HuH-7 (cell line): ENCODE data around the gene ANO8.

Experiments used
- DNase-seq: peaks from one replicate; pipeline ENCODE4 v3.0.0; 2011; ENCODE audit warnings: low spot score

ANO8 gene

DNA sequence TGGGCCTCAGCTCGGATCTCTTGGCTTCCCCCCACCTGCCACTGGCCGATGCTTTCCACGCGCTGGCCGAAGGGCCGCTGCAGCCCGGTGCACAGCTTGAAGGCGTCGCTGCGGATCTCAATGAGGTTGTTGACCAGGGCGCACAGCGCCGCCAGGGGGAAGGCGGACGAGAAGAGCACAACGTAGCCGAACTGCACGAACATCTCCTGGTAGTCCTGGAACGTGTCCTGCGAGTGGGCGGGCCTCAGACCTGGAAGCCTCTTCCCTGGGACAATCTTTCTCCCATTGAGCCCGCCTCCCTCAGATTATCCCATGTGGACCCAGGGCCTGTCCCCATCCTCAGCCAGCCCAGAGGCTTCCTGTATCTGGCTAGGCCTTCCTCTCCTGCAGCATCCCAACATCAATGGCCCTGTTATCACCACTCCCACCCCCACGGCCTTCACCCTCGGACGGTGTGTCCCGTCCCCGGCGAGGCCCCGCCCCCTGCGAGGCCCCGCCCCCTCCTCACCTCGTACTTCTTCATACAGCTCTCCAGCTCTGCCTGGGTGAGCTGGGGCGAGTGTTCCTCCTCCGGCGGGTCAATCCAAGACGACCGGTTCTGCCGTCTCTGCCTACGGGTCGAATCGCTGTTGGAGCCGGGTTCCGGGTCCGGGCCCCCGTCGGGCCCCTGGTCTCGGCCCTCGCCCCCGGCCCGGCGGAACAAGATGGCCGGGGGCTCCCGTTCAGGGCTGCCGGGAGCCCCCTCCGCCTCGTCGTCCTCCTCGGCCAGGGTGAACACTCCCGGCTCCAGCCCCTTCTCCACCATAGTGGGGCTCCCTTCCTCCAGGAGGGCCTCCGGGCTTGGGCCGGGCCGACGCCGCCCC is 6.8 kb downstream of the ANO8 start:
- no peak for DNase-seq

GRCh38 chr19:17327068-17327653 is 7.5 kb downstream of the ANO8 start:
- DNase-seq, result no peak

DNA sequence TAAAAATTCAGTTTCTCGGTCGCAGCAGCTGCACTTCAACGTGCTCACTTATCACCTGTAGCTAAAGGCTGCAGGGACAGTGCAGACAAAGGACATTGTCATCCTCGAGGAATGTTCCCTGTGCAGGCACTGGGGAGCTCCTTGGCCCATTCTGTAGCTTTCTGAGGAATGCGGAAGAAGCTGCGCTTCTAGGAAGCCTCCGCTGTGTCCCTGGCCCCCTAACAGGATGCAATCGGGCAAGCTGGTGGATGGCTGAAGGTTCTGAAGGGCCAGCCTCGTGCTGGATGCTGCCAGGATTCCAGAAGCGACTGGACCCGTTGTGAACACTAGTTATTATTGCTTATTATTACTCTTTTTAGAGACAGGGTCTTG is 8.1 kb downstream of the ANO8 start:
- DNase-seq, result no peak

GRCh38 chr19:17325881-17326594 is 8.6 kb downstream of the ANO8 start:
- DNase-seq, result no peak

- DNase-seq, result no peak
Observed at GRCh38 chr19:17325133-17325532, 9.5 kb downstream of the ANO8 start.

DNA sequence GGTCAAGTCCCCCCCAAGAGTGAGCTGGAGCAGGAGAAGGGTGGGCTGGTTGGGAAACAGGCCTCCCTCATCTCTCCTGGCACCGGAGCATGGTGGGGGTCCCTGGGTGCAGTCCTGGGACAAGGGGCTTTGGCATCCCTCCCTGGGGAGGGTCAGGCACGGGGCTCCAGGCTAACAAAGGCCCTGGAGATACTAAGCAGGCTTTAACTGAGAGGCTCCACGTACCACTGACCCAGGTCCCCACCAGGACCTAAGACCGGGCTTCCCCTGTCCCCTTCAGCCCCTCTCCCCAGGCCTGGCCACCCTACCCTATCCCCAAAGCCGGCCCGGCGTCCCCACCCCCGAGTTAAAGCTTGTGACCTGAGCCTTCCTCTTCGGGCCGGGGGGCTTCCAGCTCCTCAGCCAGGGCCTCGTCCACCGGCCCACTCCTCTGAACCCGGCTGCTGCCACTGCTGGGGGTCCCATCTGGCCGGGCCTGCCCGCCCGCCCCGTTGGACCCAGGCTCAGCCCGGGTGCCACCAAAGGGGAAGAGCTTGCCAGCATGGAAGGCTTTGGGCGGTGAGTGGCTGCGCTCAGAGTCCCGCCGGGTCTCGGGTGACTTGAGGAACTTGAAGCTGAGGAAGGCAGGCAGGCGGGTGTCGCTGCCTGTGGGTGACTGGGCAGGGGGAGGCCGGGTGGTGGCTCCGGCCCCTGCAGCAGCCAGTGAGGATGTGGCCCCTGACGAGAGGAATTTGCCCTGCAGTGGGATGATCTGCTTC is 10.1 kb downstream of the ANO8 start:
- no peak for DNase-seq

DNA sequence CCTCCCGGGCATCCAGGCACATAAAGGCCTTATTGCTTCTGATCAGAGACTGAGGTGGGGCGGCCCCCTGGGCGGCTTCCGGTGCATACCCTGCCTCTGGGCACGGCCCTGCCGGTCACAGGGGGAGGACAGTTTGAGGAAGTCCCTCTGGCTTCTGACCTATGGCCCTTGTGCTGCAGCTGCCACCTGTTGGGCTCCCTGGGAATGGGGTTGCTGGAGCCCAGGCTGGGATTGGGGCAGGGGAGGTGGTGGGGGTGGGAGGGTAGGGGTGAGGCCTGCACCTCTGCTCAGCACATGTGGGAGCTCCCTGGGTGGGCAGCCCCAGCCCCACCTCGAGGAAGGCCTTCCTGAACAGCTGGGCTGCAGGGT is 10.7 kb downstream of the ANO8 start:
- DNase-seq, result no peak

DNA sequence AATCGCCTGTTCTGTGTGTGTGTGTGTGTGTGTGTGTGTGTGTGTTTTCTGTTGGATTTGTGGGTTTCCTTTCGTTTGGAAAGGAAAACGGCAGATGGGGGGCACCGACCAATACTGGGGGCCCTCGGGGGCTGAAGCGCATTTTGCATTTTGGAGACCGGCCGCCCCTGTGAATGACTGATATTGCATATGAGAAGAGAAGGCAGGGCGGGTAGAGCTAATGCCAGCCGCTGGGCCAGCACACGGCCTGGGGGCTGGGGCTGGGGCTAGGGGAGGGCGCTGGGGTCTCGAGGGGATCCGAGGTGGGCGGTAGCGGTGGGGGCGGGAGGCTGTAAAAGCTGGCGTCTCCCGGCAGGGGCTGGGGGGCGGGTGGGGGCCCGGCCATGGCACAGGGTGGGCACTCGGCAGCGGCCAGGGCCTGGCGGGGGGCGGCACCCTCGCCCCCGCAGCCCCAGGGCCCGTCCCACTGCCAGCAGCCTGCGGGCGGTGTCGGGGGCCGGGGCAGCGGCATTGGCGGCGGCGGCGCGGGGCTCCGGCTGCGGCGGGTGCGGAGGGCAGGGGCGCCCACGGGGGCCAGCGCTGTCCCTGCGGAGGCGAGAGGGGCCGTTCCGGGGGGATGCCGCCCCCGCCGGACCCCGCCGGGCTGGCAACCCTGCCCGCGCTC is 11.2 kb downstream of the ANO8 start:
- no peak for DNase-seq

- DNase-seq, result no peak
Observed at GRCh38 chr19:17322854-17323253, 11.8 kb downstream of the ANO8 start.

GRCh38 chr19:17321655-17322489 is 12.8 kb downstream of the ANO8 start:
- DNase-seq, result no peak

DNA sequence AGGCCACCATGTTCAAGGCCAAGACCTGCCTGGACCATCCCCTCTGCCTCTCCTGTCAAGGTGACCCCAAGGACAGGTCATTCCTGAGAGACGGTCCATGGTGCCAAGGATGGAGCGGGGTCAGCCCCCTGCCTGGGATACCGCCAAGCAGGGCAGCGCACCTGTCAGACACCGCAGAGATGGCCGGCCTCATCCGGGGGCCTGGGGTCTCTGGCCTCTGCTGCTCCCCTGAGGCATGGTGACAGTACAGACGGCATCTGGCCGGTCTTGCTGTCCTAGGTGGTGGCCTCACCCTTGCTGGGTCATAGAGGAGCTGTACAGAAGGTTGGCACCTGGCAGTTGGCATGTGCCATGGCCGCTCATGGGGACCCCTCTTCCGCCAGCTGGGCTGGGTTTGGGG is 14.2 kb downstream of the ANO8 start:
- DNase-seq, result no peak

DNA sequence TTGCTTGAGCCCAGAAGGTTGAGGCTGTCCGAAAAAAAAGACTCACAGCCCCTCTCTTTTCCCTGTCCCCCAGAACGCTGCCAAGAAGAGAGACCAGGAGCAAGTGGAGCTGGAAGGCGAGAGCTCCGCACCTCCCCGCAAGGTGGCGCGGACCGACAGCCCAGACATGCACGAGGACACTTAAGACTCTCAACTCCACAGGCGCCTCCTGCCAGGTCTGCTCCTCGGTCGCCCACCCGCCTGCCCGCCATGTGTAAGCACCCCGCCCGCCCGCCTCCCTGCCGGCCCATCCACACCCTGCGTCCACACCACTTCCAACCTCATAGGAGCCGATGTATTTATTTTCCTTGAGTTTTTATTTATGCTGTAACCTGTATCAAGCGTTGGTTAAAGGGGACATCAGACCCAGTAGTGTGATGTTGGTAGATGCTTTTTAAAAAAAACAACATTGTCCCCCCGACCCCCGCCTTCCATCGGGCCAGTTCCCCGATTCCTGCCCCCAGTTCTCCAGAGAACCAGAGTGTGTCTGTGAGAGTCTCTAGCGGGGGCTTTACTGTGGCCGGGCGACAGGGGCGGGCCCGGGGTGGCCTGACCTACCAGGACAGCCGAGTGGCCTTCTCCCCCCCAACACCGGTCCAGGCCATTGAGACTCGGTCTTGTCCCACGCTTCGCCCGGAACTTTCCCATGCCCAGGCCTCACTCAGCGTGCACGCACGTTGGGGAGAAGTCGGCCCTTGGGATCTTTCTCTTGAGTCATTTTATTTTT is 15.0 kb downstream of the ANO8 start:
- DNase-seq, result no peak

- DNase-seq, result no peak
Observed at GRCh38 chr19:17318966-17319365, 15.7 kb downstream of the ANO8 start.

DNA sequence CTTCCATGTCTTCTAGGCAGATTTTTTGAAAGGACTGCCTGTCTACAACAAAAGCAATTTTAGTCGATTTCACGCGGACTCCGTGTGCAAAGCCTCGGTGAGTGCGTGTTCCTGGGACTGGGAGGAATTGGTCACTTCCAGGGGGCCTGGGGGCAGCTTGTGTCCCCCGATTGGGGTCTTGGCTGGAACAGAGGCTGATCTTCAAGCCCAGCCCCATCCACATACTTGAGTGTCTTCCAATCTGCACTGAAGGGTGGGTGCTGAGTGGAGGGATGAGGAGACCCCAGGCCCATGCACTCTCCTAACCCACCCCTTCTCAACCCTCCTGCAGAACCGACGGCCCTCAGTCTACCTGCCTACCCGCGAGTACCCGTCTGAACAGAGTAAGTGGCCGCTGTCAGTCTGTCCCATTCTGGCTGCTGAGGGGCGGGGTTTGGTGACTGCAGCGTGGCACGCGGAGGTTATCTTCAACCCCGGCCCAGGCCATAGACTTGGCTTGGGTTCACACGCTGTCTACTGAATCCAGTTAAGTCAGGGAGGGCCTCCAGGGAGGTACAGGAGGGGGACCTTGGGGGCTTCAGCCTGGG is 20.6 kb downstream of the ANO8 start:
- DNase-seq, result no peak

- DNase-seq, result no peak
Observed at GRCh38 chr19:17312189-17313113, 22.2 kb downstream of the ANO8 start.

DNA sequence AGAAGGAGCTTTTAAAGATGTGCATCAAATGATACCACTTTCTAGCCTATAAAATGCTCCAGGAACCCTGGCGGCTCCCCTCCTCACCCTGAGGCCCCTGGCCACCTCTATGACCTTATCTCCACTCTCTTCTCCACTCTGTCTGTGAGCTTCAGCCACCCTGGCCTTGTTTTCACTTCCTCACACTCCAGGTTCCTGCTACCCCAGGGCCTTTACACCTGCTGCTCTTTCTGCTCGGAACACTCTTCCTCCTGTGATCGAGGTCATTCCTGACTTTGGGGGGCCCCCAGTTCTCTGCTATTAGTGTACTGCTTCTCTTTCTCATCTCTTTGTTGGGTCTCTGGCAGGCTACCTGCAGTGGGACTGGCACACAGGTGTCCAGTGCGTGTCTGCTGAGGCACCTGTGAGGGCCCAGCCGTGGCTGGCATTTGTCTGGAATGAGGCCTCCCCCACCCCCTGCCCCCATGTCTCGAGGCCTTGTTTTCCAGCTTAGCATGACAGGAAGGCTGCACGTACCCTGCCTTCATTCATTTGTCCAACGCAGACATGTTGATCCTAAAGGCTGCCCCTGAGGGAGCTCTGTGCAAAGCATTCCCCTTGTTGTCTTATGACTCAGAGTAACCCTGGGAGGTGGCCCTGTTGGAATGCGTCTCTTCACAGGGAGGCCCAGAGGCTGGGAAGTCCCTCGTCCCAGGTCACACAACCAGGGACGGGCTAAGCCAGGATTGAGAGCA is 23.0 kb downstream of the ANO8 start:
- no peak for DNase-seq

GRCh38 chr19:17309965-17310461 is 24.6 kb downstream of the ANO8 start:
- DNase-seq, result no peak
